Gastroesophageal sphincter (tissue), 3 donors: ENCODE data around the gene TIPRL.

Experiments used
- POLR2A ChIP-seq, 2 donors: fragments of 450-650 bp; IDR thresholded peaks; one replicate each; pipeline ENCODE4 v1.6.1; 2017; ENCODE audit warnings: antibody characterized with exemption in 2 of 2, mild to moderate bottlenecking in 2 of 2, moderate library complexity in 1 of 2
- POLR2AphosphoS5 ChIP-seq: sonication (generic); formaldehyde crosslinking; IDR thresholded peaks from one replicate; pipeline ENCODE4 v1.6.1; 2017; ENCODE audit warnings: antibody characterized with exemption
- TF ChIP-seq, protein P1 (sequence below), 4 experiments: fragments of 200-600 bp in 2 of 4; fragments of 450-650 bp in 2 of 4; sonication (generic) in 1 of 4; IDR thresholded peaks; one replicate each; pipeline ENCODE4 v1.5.1; 2017 to 2019; ENCODE audit warnings: antibody characterized with exemption in 4 of 4, mild to moderate bottlenecking in 2 of 4, moderate library complexity in 2 of 4

DNA sequence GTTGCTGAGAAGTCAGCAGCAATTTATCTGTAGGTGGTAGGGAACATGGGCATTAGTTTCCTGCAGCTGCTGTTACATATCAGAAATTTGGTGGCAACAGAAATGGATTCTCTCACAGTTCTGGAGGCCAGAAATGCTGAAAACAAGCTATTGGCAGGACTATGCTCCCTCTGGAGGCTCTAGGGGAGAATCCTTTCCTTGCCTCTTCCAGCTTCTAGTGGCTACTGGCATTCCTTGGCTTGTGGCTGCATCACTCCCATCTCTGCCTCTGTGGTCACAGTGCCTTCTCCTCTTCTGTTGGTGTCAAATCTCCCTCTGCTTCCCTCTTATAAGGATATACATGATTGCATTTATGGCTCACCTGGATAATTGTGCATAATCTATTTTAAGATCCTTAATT, 44.5 kb downstream of the TIPRL start:
- TF ChIP-seq, protein P1, sequence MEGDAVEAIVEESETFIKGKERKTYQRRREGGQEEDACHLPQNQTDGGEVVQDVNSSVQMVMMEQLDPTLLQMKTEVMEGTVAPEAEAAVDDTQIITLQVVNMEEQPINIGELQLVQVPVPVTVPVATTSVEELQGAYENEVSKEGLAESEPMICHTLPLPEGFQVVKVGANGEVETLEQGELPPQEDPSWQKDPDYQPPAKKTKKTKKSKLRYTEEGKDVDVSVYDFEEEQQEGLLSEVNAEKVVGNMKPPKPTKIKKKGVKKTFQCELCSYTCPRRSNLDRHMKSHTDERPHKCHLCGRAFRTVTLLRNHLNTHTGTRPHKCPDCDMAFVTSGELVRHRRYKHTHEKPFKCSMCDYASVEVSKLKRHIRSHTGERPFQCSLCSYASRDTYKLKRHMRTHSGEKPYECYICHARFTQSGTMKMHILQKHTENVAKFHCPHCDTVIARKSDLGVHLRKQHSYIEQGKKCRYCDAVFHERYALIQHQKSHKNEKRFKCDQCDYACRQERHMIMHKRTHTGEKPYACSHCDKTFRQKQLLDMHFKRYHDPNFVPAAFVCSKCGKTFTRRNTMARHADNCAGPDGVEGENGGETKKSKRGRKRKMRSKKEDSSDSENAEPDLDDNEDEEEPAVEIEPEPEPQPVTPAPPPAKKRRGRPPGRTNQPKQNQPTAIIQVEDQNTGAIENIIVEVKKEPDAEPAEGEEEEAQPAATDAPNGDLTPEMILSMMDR (IDR thresholded peaks at IDR 0.05): no peak
- TF ChIP-seq POLR2AphosphoS5: no peak
- no peak for TF ChIP-seq POLR2A (IDR thresholded peaks at IDR 0.05)
